ENCODE measurements around the gene PSMD6.

Gene PSMD6

GRCh38 chr3:64023187-64023860 lies at the start of gene PSMD6:
PSMD6 (minus strand) TSS chr3:64023494; CDS start chr3:64023419, 75 bp downstream.
- DNase-seq, result peak; percentile 16 to 92 (median 78)

- peak in 5 of 14 donors; percentile 7 to 29 (median 24) for DNase-seq
Observed at GRCh38 chr3:64072126-64072525, 48.8 kb upstream of the PSMD6 start.

GRCh38 chr3:64070704-64071103 lies 47.4 kb upstream of the PSMD6 start:
- no peak for DNase-seq

GRCh38 chr3:64067506-64068346 lies 44.4 kb upstream of the PSMD6 start:
- peak in 1 of 14 donors; percentile 86 for DNase-seq

- no peak for DNase-seq
Observed at GRCh38 chr3:64064804-64065203, 41.5 kb upstream of the PSMD6 start.

- DNase-seq, result no peak
Observed at GRCh38 chr3:64063983-64064438, 40.7 kb upstream of the PSMD6 start.

- DNase-seq, result no peak
Observed at GRCh38 chr3:64063207-64063982, 40.1 kb upstream of the PSMD6 start.

- no peak for DNase-seq
Observed at GRCh38 chr3:64061628-64062027, 38.3 kb upstream of the PSMD6 start.

- DNase-seq, result no peak
Observed at GRCh38 chr3:64059484-64060175, 36.3 kb upstream of the PSMD6 start.

- no peak for DNase-seq
Observed at GRCh38 chr3:64058566-64058965, 35.3 kb upstream of the PSMD6 start.

GRCh38 chr3:64057231-64057630 lies 33.9 kb upstream of the PSMD6 start:
- DNase-seq, result no peak

GRCh38 chr3:64056606-64057180 lies 33.4 kb upstream of the PSMD6 start:
- DNase-seq, result no peak

GRCh38 chr3:64055076-64055475 lies 31.8 kb upstream of the PSMD6 start:
- no peak for DNase-seq

GRCh38 chr3:64054488-64054887 lies 31.2 kb upstream of the PSMD6 start:
- no peak for DNase-seq

- no peak for DNase-seq
Observed at GRCh38 chr3:64053581-64053980, 30.3 kb upstream of the PSMD6 start.

GRCh38 chr3:64053117-64053516 lies 29.8 kb upstream of the PSMD6 start:
- DNase-seq, result no peak

GRCh38 chr3:64049832-64050231 lies 26.5 kb upstream of the PSMD6 start:
- DNase-seq, result no peak

GRCh38 chr3:64049136-64049535 lies 25.8 kb upstream of the PSMD6 start:
- DNase-seq, result no peak

GRCh38 chr3:64048631-64049061 lies 25.4 kb upstream of the PSMD6 start:
- no peak for DNase-seq

GRCh38 chr3:64047787-64048186 lies 24.5 kb upstream of the PSMD6 start:
- DNase-seq, result no peak

- no peak for DNase-seq
Observed at GRCh38 chr3:64046996-64047594, 23.8 kb upstream of the PSMD6 start.
